ENCODE results near the gene PPME1.

The PPME1 gene

DNA sequence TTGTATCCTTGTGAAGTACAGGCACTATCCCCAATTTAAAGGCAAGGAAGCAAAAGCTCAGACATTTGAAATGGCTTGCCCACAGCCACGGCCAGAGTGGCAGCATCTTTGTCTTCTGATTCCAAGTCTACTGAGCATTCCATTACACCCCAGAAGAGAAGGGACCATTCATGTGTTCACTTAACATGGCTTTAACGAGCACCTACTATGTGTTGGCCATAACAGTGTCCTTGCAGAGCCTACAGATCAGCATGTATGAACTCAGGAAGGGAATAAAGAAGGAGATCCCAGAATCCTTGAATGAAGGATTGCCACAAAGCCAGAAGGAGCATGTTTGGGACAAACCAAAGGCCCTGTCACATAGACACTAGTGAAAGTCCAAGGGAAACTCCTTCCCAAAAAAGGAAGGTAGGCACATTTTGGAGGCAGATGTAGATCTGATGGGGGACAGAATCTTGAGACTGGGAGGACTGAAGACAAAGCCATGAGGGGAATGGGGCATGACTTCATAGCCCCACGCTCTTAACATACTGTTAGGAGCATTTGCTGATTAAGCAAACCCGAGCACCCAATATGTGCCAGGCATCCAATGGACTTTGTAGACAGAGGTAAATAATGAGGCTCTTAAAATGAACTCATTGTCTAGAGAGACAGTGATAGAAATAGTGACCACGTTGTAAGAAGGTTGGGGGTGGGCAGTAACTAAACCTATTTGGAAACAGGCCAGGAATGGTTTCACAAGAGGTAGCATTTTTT, 85.5 kb downstream of the PPME1 start:
- no peak for TF ChIP-seq Cebpa-rat (IDR thresholded peaks at IDR 0.05)
- H3K9me3 ChIP-seq (replicated peaks in 1 of 11): peaks cover 10 to 16% (median 11%) of the 10 kb centered on the region in 11 experiments

DNA sequence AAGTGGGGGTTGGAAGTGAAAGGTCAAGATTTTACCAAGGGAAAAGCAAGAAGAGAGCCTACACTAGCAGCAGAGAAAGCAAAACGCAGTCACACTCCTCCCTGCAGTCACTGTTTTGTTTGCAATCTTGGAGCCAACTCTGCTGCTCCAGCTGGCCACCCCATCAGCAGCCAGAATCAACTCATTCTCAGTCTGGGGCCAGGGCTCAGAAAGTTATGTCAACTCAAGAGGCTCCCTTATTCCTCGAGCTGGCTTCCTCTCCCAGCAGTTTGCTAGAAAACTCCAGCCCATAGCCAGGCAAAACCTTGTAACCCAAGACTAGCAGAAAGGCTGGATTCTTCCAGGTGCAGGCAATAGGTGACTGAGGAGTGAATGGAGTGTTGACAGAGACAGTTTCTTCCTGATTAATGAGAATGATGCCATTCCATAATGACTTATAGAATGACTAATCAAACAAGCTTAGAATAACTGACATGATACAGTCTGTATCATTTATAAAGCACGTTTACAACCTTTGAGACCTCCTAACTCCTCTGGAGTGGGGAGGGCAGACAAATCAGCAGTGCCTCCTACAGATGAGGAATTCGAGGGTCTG, 87.0 kb downstream of the PPME1 start:
- no peak overlapping the region for H3K9ac ChIP-seq
- H3K4me2 ChIP-seq: no peak overlapping the region
- H4K20me1 ChIP-seq: no peaks in the 10 kb centered on the region
- H3K9me3 ChIP-seq (replicated peaks in 1 of 11): peaks cover 11 to 22% (median 16%) of the 10 kb centered on the region in 11 experiments
- H3K27me3 ChIP-seq: no peaks in the 10 kb centered on the region
- no peak overlapping the region for H3K27ac ChIP-seq
- no peaks in the 10 kb centered on the region for H3K4me1 ChIP-seq
- peaks cover 19 to 41% (median 31%) of the 10 kb centered on the region in 11 experiments for H3K36me3 ChIP-seq
- H3K4me3 ChIP-seq: no peak overlapping the region
- TF ChIP-seq Cebpa-rat (IDR thresholded peaks at IDR 0.05): no peak

More for the DNA sequence above, 85.5 kb downstream of the PPME1 start:
- H3K4me3 ChIP-seq: no peak overlapping the region
- H3K4me1 ChIP-seq: no peaks in the 10 kb centered on the region
- H4K20me1 ChIP-seq: no peaks in the 10 kb centered on the region
- peaks cover 34 to 56% (median 46%) of the 10 kb centered on the region in 11 experiments for H3K36me3 ChIP-seq
- no peak overlapping the region for H3K4me2 ChIP-seq
- H3K27me3 ChIP-seq: no peaks in the 10 kb centered on the region
- no peak overlapping the region for H3K9ac ChIP-seq
- no peak overlapping the region for H3K27ac ChIP-seq

DNA sequence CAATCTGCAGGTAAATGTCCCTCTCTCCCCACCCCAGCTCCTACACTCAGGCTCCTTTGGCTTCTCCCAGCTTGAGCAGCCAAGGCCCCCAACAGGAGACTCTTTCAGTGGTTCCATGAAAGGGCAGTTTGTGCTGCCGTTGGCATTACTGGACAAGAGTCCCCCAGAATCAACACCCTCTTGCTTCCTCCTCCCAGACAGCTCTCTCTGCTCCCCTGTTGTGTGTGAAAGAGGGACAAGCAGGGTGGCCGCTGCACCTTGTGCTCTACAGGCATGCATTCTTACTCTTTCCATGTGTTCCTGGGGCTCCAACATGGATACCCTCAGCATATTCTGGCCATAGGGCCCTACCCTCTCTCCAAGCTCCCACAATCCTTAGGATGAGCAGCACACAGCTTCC, 91.6 kb downstream of the PPME1 start:
- no peaks in the 10 kb centered on the region for H3K27me3 ChIP-seq
- no peak for TF ChIP-seq Cebpa-rat (IDR thresholded peaks at IDR 0.05)
- H3K4me1 ChIP-seq: no peaks in the 10 kb centered on the region

DNA sequence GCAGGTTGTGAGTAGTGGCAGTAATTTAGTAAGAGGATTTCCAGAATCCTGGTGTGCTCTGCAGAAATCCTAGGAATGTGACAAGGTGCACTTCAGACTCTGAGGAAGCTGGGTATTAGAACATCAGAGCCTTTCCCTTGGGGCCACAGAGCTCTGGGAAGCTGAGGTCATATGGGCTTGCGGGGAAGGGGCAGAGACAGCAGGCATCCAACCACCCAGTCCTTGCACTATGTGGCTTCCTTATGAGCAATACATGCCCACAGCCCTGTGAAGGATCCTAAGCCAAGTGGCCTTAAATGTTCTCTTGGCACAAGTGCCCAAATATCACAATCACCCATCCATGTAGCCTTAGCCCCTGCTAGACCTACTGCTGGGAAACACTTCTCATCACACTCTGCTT, 94.2 kb downstream of the PPME1 start:
- Histone ChIP-seq H3K9me3 (replicated peaks in 1 of 11) (peaks cover 11 to 20% (median 15%) of the 10 kb centered on the region in 11 experiments), H3K4me3 (no peak overlapping the region), H3K36me3 (no peaks in the 10 kb centered on the region), H3K27me3 (no peaks in the 10 kb centered on the region), H3K9ac (no peak overlapping the region), H3K27ac (no peak overlapping the region), H3K4me2 (no peak overlapping the region), H4K20me1 (no peaks in the 10 kb centered on the region), H3K4me1 (peaks cover 3 to 11% (median 8%) of the 10 kb centered on the region in 10 experiments; a peak in 16 of 20 replicates)
- TF ChIP-seq Cebpa-rat (IDR thresholded peaks at IDR 0.05): no peak

More for the DNA sequence above, 91.6 kb downstream of the PPME1 start:
- H3K9ac ChIP-seq: no peak overlapping the region
- no peak overlapping the region for H3K4me2 ChIP-seq
- H4K20me1 ChIP-seq: no peaks in the 10 kb centered on the region
- no peaks in the 10 kb centered on the region for H3K36me3 ChIP-seq
- H3K4me3 ChIP-seq: no peak overlapping the region
- H3K27ac ChIP-seq: no peak overlapping the region
- peaks cover 11 to 22% (median 16%) of the 10 kb centered on the region in 11 experiments for H3K9me3 ChIP-seq (replicated peaks in 1 of 11)

DNA sequence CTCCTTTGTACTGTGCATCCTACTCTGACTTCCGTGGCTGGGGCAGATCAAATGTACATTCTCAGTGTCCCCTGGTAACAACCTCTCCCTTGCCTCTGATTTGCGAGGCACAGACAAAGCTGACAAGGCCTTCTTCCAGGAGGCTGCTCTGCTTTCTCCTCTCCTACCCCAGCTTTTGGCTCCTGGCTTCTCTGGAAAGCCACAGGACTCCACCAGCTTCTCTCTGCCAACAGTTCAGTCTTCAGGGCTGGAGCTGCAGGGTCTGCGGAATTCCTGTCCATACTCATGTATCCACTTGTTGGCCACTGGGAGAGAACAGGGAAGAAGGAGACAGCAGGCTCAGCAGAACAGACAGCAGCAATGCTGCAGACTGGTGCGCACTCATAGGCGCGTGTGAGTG, 95.9 kb downstream of the PPME1 start:
- no peak for TF ChIP-seq Cebpa-rat (IDR thresholded peaks at IDR 0.05)
- Histone ChIP-seq H4K20me1 (no peaks in the 10 kb centered on the region), H3K9me3 (replicated peaks in 1 of 11) (peaks cover 0 to 4% (median 0%) of the 10 kb centered on the region in 11 experiments; a peak in 3 of 22 replicates), H3K27me3 (no peaks in the 10 kb centered on the region), H3K9ac (no peak overlapping the region), H3K4me1 (peaks cover 3 to 11% (median 8%) of the 10 kb centered on the region in 10 experiments; a peak in 16 of 20 replicates), H3K36me3 (no peaks in the 10 kb centered on the region), H3K4me3 (no peak overlapping the region), H3K4me2 (no peak overlapping the region), H3K27ac (no peak overlapping the region)

DNA sequence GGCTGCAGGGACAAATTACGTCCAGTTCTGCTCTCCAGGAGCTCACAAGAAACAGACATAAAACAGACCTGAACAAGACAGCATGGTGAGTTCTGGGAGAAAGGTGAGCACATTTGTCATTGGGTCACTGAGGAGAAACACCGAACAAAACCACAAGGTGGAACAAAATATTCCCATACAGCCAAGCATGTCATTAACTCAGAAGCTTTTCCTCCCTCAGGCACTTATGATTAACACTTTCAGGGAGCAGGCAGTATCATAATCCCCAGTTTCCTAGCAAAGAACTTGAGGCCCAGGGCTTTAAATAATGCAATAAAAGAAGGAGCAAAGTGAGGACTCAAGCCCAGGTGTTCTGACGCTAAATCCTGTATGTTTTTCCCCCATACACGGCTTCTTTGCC, 97.4 kb downstream of the PPME1 start:
- peaks cover 3 to 11% (median 8%) of the 10 kb centered on the region in 10 experiments; a peak in 16 of 20 replicates for H3K4me1 ChIP-seq
- H3K27ac ChIP-seq: no peak overlapping the region
- H3K4me3 ChIP-seq: no peak overlapping the region
- no peak for TF ChIP-seq Cebpa-rat (IDR thresholded peaks at IDR 0.05)
- H3K36me3 ChIP-seq: no peaks in the 10 kb centered on the region
- H3K4me2 ChIP-seq: no peak overlapping the region
- no peak overlapping the region for H3K9ac ChIP-seq
- H4K20me1 ChIP-seq: no peaks in the 10 kb centered on the region
- H3K27me3 ChIP-seq: no peaks in the 10 kb centered on the region
- H3K9me3 ChIP-seq (replicated peaks in 1 of 11): no peaks in the 10 kb centered on the region

DNA sequence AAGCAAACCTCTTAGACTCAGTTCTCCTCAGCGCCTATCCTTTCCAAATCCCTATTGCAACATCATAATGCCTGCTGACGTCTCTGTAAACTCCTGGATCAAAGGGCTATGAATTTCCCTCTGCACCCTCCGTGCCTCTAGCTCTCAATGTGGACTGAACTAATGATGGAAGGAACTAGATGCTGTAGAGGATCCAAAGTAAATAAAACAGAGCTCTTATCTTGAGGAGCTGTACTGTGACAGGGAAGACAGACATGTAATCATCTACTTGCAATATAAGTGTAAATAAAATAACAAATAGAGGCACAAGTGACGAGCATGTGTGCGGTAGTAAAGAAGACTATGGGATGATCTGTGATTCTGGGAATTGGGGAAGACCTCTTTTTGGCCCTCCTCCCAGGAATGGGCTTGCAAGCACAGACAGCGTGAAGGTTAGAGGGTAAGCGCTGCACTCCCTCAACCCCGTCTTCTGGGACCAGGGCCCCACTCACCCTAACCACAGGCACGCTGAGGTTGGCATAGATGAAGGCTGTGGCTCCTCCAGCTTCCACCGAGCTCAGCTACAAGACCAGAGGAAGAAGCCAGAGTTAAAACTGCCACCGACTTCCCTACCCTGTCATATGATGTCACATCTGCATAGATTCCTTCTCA, 98.2 kb downstream of the PPME1 start:
- Histone ChIP-seq H3K9me3 (replicated peaks in 1 of 11) (no peaks in the 10 kb centered on the region), H3K4me2 (peak overlapping the region in 9 of 11 experiments; percentile 0 to 56 (median 32); a peak in 12 of 22 replicates), H3K4me1 (peaks cover 3 to 11% (median 8%) of the 10 kb centered on the region in 10 experiments; a peak in 16 of 20 replicates), H3K9ac (no peak overlapping the region), H4K20me1 (no peaks in the 10 kb centered on the region), H3K36me3 (no peaks in the 10 kb centered on the region), H3K4me3 (no peak overlapping the region), H3K27ac (no peak overlapping the region), H3K27me3 (no peaks in the 10 kb centered on the region)
- TF ChIP-seq Cebpa-rat (IDR thresholded peaks at IDR 0.05): peak in 2 of 11 experiments; percentile 8 to 16; a peak in 1 of 22 replicates

DNA sequence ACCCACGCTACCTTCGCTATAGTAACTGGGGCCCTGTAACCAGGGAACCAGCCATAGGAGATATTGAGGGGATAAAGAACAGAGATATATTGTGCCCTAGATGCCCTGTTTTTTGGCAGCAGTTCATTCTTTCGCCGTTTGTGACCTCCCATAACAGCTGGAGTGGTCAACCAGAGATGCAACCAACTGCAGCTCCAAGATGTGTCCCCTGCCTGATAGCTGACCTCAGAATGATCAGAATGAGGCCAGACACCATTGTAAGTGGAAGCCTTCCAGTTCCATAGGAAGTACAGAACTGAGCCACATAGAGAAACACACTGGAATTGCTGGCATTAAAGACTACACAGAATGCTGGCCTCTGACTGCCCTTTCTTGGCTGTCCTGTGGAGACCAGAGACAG, 101.2 kb downstream of the PPME1 start:
- H3K4me1 ChIP-seq: peaks cover 3 to 11% (median 8%) of the 10 kb centered on the region in 10 experiments; a peak in 16 of 20 replicates
- H3K27ac ChIP-seq: no peak overlapping the region
- no peak for TF ChIP-seq Cebpa-rat (IDR thresholded peaks at IDR 0.05)
- no peak overlapping the region for H3K4me2 ChIP-seq
- H3K36me3 ChIP-seq: no peaks in the 10 kb centered on the region
- no peaks in the 10 kb centered on the region for H3K27me3 ChIP-seq
- H3K9me3 ChIP-seq (replicated peaks in 1 of 11): no peaks in the 10 kb centered on the region
- no peaks in the 10 kb centered on the region for H4K20me1 ChIP-seq
- H3K4me3 ChIP-seq: no peak overlapping the region
- H3K9ac ChIP-seq: no peak overlapping the region

DNA sequence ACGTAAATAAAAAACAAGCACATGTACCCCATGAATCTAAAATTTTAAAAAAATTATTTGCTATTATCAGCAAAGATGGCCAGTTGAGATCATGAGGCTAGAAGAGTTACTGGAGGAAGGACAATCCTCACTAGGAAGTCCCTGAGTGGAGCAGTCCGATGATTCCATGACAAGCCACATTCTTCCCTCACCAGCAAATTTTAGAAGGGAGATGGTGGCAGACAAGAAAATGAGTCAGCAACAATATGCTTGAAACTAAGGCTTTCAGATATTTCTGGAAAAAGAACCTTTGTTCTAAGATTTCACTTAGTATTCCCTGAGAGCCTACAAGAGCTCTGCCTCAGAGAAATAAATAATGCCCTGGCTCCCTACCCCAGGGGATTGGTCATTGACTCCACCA, 105.5 kb downstream of the PPME1 start:
- no peaks in the 10 kb centered on the region for H4K20me1 ChIP-seq
- H3K27ac ChIP-seq: no peak overlapping the region
- H3K4me1 ChIP-seq: no peaks in the 10 kb centered on the region
- H3K36me3 ChIP-seq: no peaks in the 10 kb centered on the region
- H3K4me3 ChIP-seq: no peak overlapping the region
- no peak overlapping the region for H3K4me2 ChIP-seq
- peaks cover 0 to 5% (median 4%) of the 10 kb centered on the region in 11 experiments; a peak in 3 of 22 replicates for H3K9me3 ChIP-seq (replicated peaks in 1 of 11)
- no peak for TF ChIP-seq Cebpa-rat (IDR thresholded peaks at IDR 0.05)
- no peak overlapping the region for H3K9ac ChIP-seq
- no peaks in the 10 kb centered on the region for H3K27me3 ChIP-seq
